ENCODE results near the gene IQGAP2. TPM values are rescaled to one million over a fixed set of nuclear protein-coding genes. Genes with fewer than 3 reads are reported as not detected.

Gene IQGAP2
- polyA plus RNA-seq, 1 donor (not counting 4 experiments of a cell fraction or from before 2014, with no cell fraction given), result 0.14 TPM

DNA sequence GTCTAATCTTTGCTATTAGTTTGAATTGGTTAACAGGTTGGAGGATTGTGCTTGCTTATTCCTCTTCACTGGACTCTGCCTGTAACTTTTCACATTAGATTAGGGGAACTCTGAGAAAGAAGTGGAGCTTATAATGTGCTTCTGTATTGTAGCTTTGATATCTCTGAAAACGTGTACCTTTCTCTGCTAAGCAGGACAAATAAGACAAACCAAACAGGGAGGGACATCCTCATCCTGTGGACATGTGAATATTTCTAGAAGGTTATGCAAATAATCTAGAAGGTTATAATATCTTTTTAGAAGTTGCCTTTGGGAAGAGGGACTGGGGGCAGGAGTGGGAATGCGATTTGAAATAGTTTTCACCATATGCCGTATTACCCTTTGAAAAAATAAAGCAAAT is 11.7 kb downstream of the IQGAP2 start:
- H3K9me3 ChIP-seq (ENCODE audit: control insufficient read depth, low read depth, low read length), result no peaks in the 10 kb centered on the region
- H3K4me3 ChIP-seq (ENCODE audit: control insufficient read depth in 2 of 3, extremely low read depth in 1 of 3, insufficient read depth in 2 of 3, low read depth in 1 of 3, low read length in 3 of 3), result no peak overlapping the region
- no peak for FAIRE-seq
- DNase-seq (ENCODE audit: low read depth, low spot score), result no peak
- no peaks in the 10 kb centered on the region for H3K9me1 ChIP-seq (ENCODE audit: control insufficient read depth, extremely low read depth, insufficient read depth, low read length)
- H3K27me3 ChIP-seq (ENCODE audit: control insufficient read depth, extremely low read depth, insufficient read depth, low read length), result no peaks in the 10 kb centered on the region
- no peak overlapping the region for H3K27ac ChIP-seq (ENCODE audit: control insufficient read depth, insufficient read depth, low read length)
- no peak overlapping the region for H3K4me2 ChIP-seq (ENCODE audit: control insufficient read depth, extremely low read depth, insufficient read depth, low read depth, low read length)
- no peaks in the 10 kb centered on the region for H3K4me1 ChIP-seq (ENCODE audit: control insufficient read depth, extremely low read depth, insufficient read depth, low read length)
- H3K9ac ChIP-seq (ENCODE audit: control insufficient read depth, extremely low read depth, insufficient read depth, low read length), result no peak overlapping the region
- no peaks in the 10 kb centered on the region for H3K79me2 ChIP-seq (ENCODE audit: control insufficient read depth, insufficient read depth, low read length)
- no peaks in the 10 kb centered on the region for H3K36me3 ChIP-seq (ENCODE audit: control insufficient read depth in 2 of 2, extremely low read depth in 1 of 2, insufficient read depth in 2 of 2, low read length in 2 of 2)
- TF ChIP-seq EZH2 (IDR thresholded peaks at IDR 0.05; ENCODE audit: low read length), result no peak
- no peak for TF ChIP-seq CTCF (optimal IDR thresholded peaks at IDR 0.05 in 1 of 3, IDR thresholded peaks at IDR 0.05 in 1 of 3, conservative IDR thresholded peaks at IDR 0.05 in 1 of 3; ENCODE audit: extremely low read depth in 1 of 3, insufficient read depth in 2 of 3, low read length in 3 of 3)
- no peaks in the 10 kb centered on the region for H4K20me1 ChIP-seq (ENCODE audit: control insufficient read depth, extremely low read depth, insufficient read depth, low read length)
- dilution Hi-C loops (cut with MboI; ENCODE audit: extremely low pct_ligation_motif_present, low sequenced_read_pairs), result no loop called here
- H2AFZ ChIP-seq (ENCODE audit: control insufficient read depth, low read length), result no peak overlapping the region

GRCh38 chr5:76415855-76416254 is 12.8 kb downstream of the IQGAP2 start:
- H3K4me3 ChIP-seq (ENCODE audit: control insufficient read depth in 2 of 3, extremely low read depth in 1 of 3, insufficient read depth in 2 of 3, low read depth in 1 of 3, low read length in 3 of 3), result no peak overlapping the region
- no peaks in the 10 kb centered on the region for H3K36me3 ChIP-seq (ENCODE audit: control insufficient read depth in 2 of 2, extremely low read depth in 1 of 2, insufficient read depth in 2 of 2, low read length in 2 of 2)
- no peak for FAIRE-seq
- H3K9ac ChIP-seq (ENCODE audit: control insufficient read depth, extremely low read depth, insufficient read depth, low read length), result no peak overlapping the region
- no peaks in the 10 kb centered on the region for H3K4me1 ChIP-seq (ENCODE audit: control insufficient read depth, extremely low read depth, insufficient read depth, low read length)
- H3K27ac ChIP-seq (ENCODE audit: control insufficient read depth, insufficient read depth, low read length), result no peak overlapping the region
- no peak overlapping the region for H2AFZ ChIP-seq (ENCODE audit: control insufficient read depth, low read length)
- no peaks in the 10 kb centered on the region for H3K9me3 ChIP-seq (ENCODE audit: control insufficient read depth, low read depth, low read length)
- H4K20me1 ChIP-seq (ENCODE audit: control insufficient read depth, extremely low read depth, insufficient read depth, low read length), result no peaks in the 10 kb centered on the region
- no peaks in the 10 kb centered on the region for H3K9me1 ChIP-seq (ENCODE audit: control insufficient read depth, extremely low read depth, insufficient read depth, low read length)
- no peaks in the 10 kb centered on the region for H3K27me3 ChIP-seq (ENCODE audit: control insufficient read depth, extremely low read depth, insufficient read depth, low read length)
- dilution Hi-C loops (cut with MboI; ENCODE audit: extremely low pct_ligation_motif_present, low sequenced_read_pairs), result no loop called here
- H3K79me2 ChIP-seq (ENCODE audit: control insufficient read depth, insufficient read depth, low read length), result no peaks in the 10 kb centered on the region
- no peak overlapping the region for H3K4me2 ChIP-seq (ENCODE audit: control insufficient read depth, extremely low read depth, insufficient read depth, low read depth, low read length)
- no peak for TF ChIP-seq CTCF (optimal IDR thresholded peaks at IDR 0.05 in 1 of 3, IDR thresholded peaks at IDR 0.05 in 1 of 3, conservative IDR thresholded peaks at IDR 0.05 in 1 of 3; ENCODE audit: extremely low read depth in 1 of 3, insufficient read depth in 2 of 3, low read length in 3 of 3)
- no peak for TF ChIP-seq EZH2 (IDR thresholded peaks at IDR 0.05; ENCODE audit: low read length)
- DNase-seq (ENCODE audit: low read depth, low spot score), result no peak

Measured in keratinocyte (primary cell).